ENCODE measurements around the gene CNOT6.

GRCh38 chr5:180461303-180461702, 32.9 kb upstream of the CNOT6 start:
- TF ChIP-seq CTCF (conservative IDR thresholded peaks at IDR 0.05 in 1 of 2, IDR thresholded peaks at IDR 0.05 in 1 of 2; ENCODE audit: low read depth in 1 of 2, low read length in 2 of 2), result no peak
- no peak for TF ChIP-seq EZH2 (IDR thresholded peaks at IDR 0.05; ENCODE audit: low read length, missing control alignments)

Measured in fibroblast of lung (primary cell).